Measurements from ENCODE around the gene CKAP5.

The CKAP5 gene

GRCh38 chr11:46743693-46744339 lies 102.3 kb downstream of the CKAP5 start:
- Histone ChIP-seq H3K4me1 (ENCODE audit: control insufficient read depth, low read length) (no peaks in the 10 kb centered on the region), H3K9me3 (ENCODE audit: control insufficient read depth, insufficient read depth, low read length) (no peaks in the 10 kb centered on the region), H3K9me2 (replicated peaks; ENCODE audit: control insufficient read depth, low read length) (no peaks in the 10 kb centered on the region), H3K4me2 (ENCODE audit: low read length) (no peak overlapping the region), H3K36me3 (ENCODE audit: control insufficient read depth, low read length) (peaks cover 73% of the 10 kb centered on the region), H4K20me1 (ENCODE audit: control insufficient read depth, insufficient read depth, low read depth, low read length) (no peaks in the 10 kb centered on the region), H3K27ac (ENCODE audit: low read depth, low read length) (no peak overlapping the region), H3K27me3 (ENCODE audit: control insufficient read depth, low read length) (no peaks in the 10 kb centered on the region), H3K4me3 (ENCODE audit: low read length) (no peak overlapping the region), H3K79me2 (ENCODE audit: control insufficient read depth, low read length) (no peaks in the 10 kb centered on the region), H3F3A (ENCODE audit: control insufficient read depth, insufficient read depth) (no peaks in the 10 kb centered on the region)
- TF ChIP-seq EZH2phosphoT487 (IDR thresholded peaks at IDR 0.05; ENCODE audit: borderline replicate concordance, low read length) (no peak), CTCF (IDR thresholded peaks at IDR 0.05; ENCODE audit: low read depth, low read length, poor library complexity, severe bottlenecking) (no peak)

- Histone ChIP-seq H3K9me3 (ENCODE audit: control insufficient read depth, insufficient read depth, low read length) (no peaks in the 10 kb centered on the region), H3F3A (ENCODE audit: control insufficient read depth, insufficient read depth) (no peaks in the 10 kb centered on the region), H3K4me2 (ENCODE audit: low read length) (no peak overlapping the region), H3K9me2 (replicated peaks; ENCODE audit: control insufficient read depth, low read length) (no peaks in the 10 kb centered on the region), H3K27ac (ENCODE audit: low read depth, low read length) (no peak overlapping the region), H3K79me2 (ENCODE audit: control insufficient read depth, low read length) (no peaks in the 10 kb centered on the region), H4K20me1 (ENCODE audit: control insufficient read depth, insufficient read depth, low read depth, low read length) (no peaks in the 10 kb centered on the region), H3K27me3 (ENCODE audit: control insufficient read depth, low read length) (no peaks in the 10 kb centered on the region), H3K4me3 (ENCODE audit: low read length) (no peak overlapping the region), H3K4me1 (ENCODE audit: control insufficient read depth, low read length) (no peaks in the 10 kb centered on the region), H3K36me3 (ENCODE audit: control insufficient read depth, low read length) (peaks cover 70% of the 10 kb centered on the region)
- TF ChIP-seq CTCF (IDR thresholded peaks at IDR 0.05; ENCODE audit: low read depth, low read length, poor library complexity, severe bottlenecking) (no peak), EZH2phosphoT487 (IDR thresholded peaks at IDR 0.05; ENCODE audit: borderline replicate concordance, low read length) (no peak)
Observed at GRCh38 chr11:46743043-46743442, 103.0 kb downstream of the CKAP5 start.

GRCh38 chr11:46741600-46742484 lies 104.2 kb downstream of the CKAP5 start:
- peaks cover 58% of the 10 kb centered on the region for H3K36me3 ChIP-seq (ENCODE audit: control insufficient read depth, low read length)
- no peak overlapping the region for H3K27ac ChIP-seq (ENCODE audit: low read depth, low read length)

More at GRCh38 chr11:46741600-46742484, 104.2 kb downstream of the CKAP5 start:
- H3K4me3 ChIP-seq (ENCODE audit: low read length), result no peak overlapping the region
- H3K4me1 ChIP-seq (ENCODE audit: control insufficient read depth, low read length), result no peaks in the 10 kb centered on the region
- no peaks in the 10 kb centered on the region for H3K79me2 ChIP-seq (ENCODE audit: control insufficient read depth, low read length)
- TF ChIP-seq EZH2phosphoT487 (IDR thresholded peaks at IDR 0.05; ENCODE audit: borderline replicate concordance, low read length) (no peak), CTCF (IDR thresholded peaks at IDR 0.05; ENCODE audit: low read depth, low read length, poor library complexity, severe bottlenecking) (no peak)
- H3K9me3 ChIP-seq (ENCODE audit: control insufficient read depth, insufficient read depth, low read length), result no peaks in the 10 kb centered on the region
- H3K27me3 ChIP-seq (ENCODE audit: control insufficient read depth, low read length), result no peaks in the 10 kb centered on the region
- no peaks in the 10 kb centered on the region for H3F3A ChIP-seq (ENCODE audit: control insufficient read depth, insufficient read depth)
- no peaks in the 10 kb centered on the region for H3K9me2 ChIP-seq (replicated peaks; ENCODE audit: control insufficient read depth, low read length)
- no peak overlapping the region for H3K4me2 ChIP-seq (ENCODE audit: low read length)
- no peaks in the 10 kb centered on the region for H4K20me1 ChIP-seq (ENCODE audit: control insufficient read depth, insufficient read depth, low read depth, low read length)

Data from DOHH2 (cell line).